ENCODE results near the gene BTNL9. TPM values are rescaled to one million over a fixed set of nuclear protein-coding genes. Genes with fewer than 3 reads are reported as not detected.

BTNL9 gene
- total RNA-seq, 1 experiment from 2014 or later = 11.5 TPM

DNA sequence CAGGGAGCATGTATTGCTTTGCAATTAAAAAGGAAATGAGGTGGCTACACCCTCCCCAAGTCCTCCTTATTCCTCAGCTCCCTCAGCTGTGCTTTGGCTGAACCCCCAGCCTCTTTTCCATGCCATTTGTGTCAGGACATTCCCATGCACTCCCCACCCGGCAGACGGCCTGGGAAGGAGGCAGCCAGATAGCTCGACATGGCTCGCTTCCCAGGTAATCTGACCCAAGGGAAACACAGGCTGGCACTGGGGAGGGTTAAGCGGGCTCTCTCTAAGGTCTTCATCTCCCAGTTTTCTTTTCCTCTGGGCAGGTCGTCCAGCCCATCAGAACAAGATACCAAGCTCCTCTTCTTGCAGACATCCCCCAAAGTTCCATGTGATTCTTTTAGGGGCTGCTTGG, 31.2 kb downstream of the BTNL9 start:
- Histone ChIP-seq H3K4me2 (ENCODE audit: low read length) (no peak overlapping the region), H2AFZ (ENCODE audit: low read length) (no peak overlapping the region), H3K9me3 (ENCODE audit: low read length) (no peaks in the 10 kb centered on the region), H4K20me1 (ENCODE audit: low read length) (no peaks in the 10 kb centered on the region), H3K9me2 (replicated peaks; ENCODE audit: low read length) (no peaks in the 10 kb centered on the region), H3K4me3 (ENCODE audit: low read length) (no peak overlapping the region), H3K27ac (ENCODE audit: low read length) (no peak overlapping the region), H3K9ac (ENCODE audit: low read length) (no peak overlapping the region), H3F3A (ENCODE audit: low read length, unreplicated experiment) (no peaks in the 10 kb centered on the region), H3K4me1 (ENCODE audit: insufficient read depth, low read length) (no peaks in the 10 kb centered on the region), H3K79me2 (ENCODE audit: low read length) (no peaks in the 10 kb centered on the region), H3K36me3 (ENCODE audit: low read depth, low read length) (no peaks in the 10 kb centered on the region), H3K27me3 (ENCODE audit: low read length) (no peaks in the 10 kb centered on the region)
- ChIA-PET CTCF (no interaction called here), POLR2A (ENCODE audit: unreplicated experiment) (no interaction called here)
- intact Hi-C loops (cut with micrococcal nuclease) = no loop called here
- no peak for TF ChIP-seq EZH2phosphoT487 (IDR thresholded peaks at IDR 0.05; ENCODE audit: borderline replicate concordance, low read length)
- TF ChIP-seq EZH2 (IDR thresholded peaks at IDR 0.05; ENCODE audit: low read length, unreplicated experiment) = no peak
- TF ChIP-seq, protein P1, sequence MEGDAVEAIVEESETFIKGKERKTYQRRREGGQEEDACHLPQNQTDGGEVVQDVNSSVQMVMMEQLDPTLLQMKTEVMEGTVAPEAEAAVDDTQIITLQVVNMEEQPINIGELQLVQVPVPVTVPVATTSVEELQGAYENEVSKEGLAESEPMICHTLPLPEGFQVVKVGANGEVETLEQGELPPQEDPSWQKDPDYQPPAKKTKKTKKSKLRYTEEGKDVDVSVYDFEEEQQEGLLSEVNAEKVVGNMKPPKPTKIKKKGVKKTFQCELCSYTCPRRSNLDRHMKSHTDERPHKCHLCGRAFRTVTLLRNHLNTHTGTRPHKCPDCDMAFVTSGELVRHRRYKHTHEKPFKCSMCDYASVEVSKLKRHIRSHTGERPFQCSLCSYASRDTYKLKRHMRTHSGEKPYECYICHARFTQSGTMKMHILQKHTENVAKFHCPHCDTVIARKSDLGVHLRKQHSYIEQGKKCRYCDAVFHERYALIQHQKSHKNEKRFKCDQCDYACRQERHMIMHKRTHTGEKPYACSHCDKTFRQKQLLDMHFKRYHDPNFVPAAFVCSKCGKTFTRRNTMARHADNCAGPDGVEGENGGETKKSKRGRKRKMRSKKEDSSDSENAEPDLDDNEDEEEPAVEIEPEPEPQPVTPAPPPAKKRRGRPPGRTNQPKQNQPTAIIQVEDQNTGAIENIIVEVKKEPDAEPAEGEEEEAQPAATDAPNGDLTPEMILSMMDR (conservative IDR thresholded peaks at IDR 0.05; ENCODE audit: low read depth, low read length) = no peak
- no TSS peak for BruUV-seq (replicated peaks)
- ATAC-seq (peak; percentile 51), DNase-seq (no peak)

- Histone ChIP-seq H3K9me3 (ENCODE audit: low read length) (peaks cover 5% of the 10 kb centered on the region), H3K9me2 (replicated peaks; ENCODE audit: low read length) (no peaks in the 10 kb centered on the region), H3K27ac (ENCODE audit: low read length) (no peak overlapping the region), H3K4me1 (ENCODE audit: insufficient read depth, low read length) (no peaks in the 10 kb centered on the region), H3K79me2 (ENCODE audit: low read length) (no peaks in the 10 kb centered on the region), H3K4me2 (ENCODE audit: low read length) (no peak overlapping the region), H3K9ac (ENCODE audit: low read length) (no peak overlapping the region), H3F3A (ENCODE audit: low read length, unreplicated experiment) (no peaks in the 10 kb centered on the region), H2AFZ (ENCODE audit: low read length) (no peak overlapping the region), H4K20me1 (ENCODE audit: low read length) (no peaks in the 10 kb centered on the region), H3K27me3 (ENCODE audit: low read length) (no peaks in the 10 kb centered on the region), H3K36me3 (ENCODE audit: low read depth, low read length) (no peaks in the 10 kb centered on the region), H3K4me3 (ENCODE audit: low read length) (no peak overlapping the region)
- DNase-seq (no peak), ATAC-seq (no peak)
- intact Hi-C loops (cut with micrococcal nuclease) = no loop called here
- POLR2A ChIA-PET (ENCODE audit: unreplicated experiment) = no interaction called here
- TF ChIP-seq EZH2 (IDR thresholded peaks at IDR 0.05; ENCODE audit: low read length, unreplicated experiment) = no peak
- no peak for TF ChIP-seq EZH2phosphoT487 (IDR thresholded peaks at IDR 0.05; ENCODE audit: borderline replicate concordance, low read length)
- TF ChIP-seq, protein P1 (conservative IDR thresholded peaks at IDR 0.05; ENCODE audit: low read depth, low read length) = no peak
- CTCF ChIA-PET = no interaction called here
- BruUV-seq (replicated peaks) = no TSS peak
These were observed 36.9 kb downstream of the BTNL9 start for GRCh38 chr5:181076920-181077319.

GRCh38 chr5:181081989-181082388, 41.9 kb downstream of the BTNL9 start:
- no peaks in the 10 kb centered on the region for H3K36me3 ChIP-seq (ENCODE audit: low read depth, low read length)
- H2AFZ ChIP-seq (ENCODE audit: low read length) = no peak overlapping the region
- no peak overlapping the region for H3K27ac ChIP-seq (ENCODE audit: low read length)
- no peak for ATAC-seq
- no peak overlapping the region for H3K4me3 ChIP-seq (ENCODE audit: low read length)
- no TSS peak for BruUV-seq (replicated peaks)
- no peaks in the 10 kb centered on the region for H3K79me2 ChIP-seq (ENCODE audit: low read length)
- H3K9me2 ChIP-seq (replicated peaks; ENCODE audit: low read length) = no peaks in the 10 kb centered on the region
- no peak for DNase-seq
- H3K27me3 ChIP-seq (ENCODE audit: low read length) = peaks cover 11% of the 10 kb centered on the region
- H4K20me1 ChIP-seq (ENCODE audit: low read length) = no peaks in the 10 kb centered on the region
- intact Hi-C loops (cut with micrococcal nuclease) = no loop called here
- CTCF ChIA-PET = no interaction called here
- no peak for TF ChIP-seq EZH2 (IDR thresholded peaks at IDR 0.05; ENCODE audit: low read length, unreplicated experiment)
- no peak for TF ChIP-seq EZH2phosphoT487 (IDR thresholded peaks at IDR 0.05; ENCODE audit: borderline replicate concordance, low read length)
- TF ChIP-seq, protein P1 (conservative IDR thresholded peaks at IDR 0.05; ENCODE audit: low read depth, low read length) = no peak
- H3K9ac ChIP-seq (ENCODE audit: low read length) = no peak overlapping the region
- H3F3A ChIP-seq (ENCODE audit: low read length, unreplicated experiment) = no peaks in the 10 kb centered on the region
- H3K9me3 ChIP-seq (ENCODE audit: low read length) = peaks cover 14% of the 10 kb centered on the region
- no peaks in the 10 kb centered on the region for H3K4me1 ChIP-seq (ENCODE audit: insufficient read depth, low read length)
- POLR2A ChIA-PET (ENCODE audit: unreplicated experiment) = interaction anchor here (0.7 kb wide), 1 partner anchor 28 kb away, joined by 10 read pairs; no protein-coding TSS in a partner anchor
- no peak overlapping the region for H3K4me2 ChIP-seq (ENCODE audit: low read length)

Data from PC-3 (cell line).